A673 (cell line): ENCODE data around the gene BOD1L2. TPM values are rescaled to one million over a fixed set of nuclear protein-coding genes. Genes with fewer than 3 reads are reported as not detected.

ENCODE experiments used
- BruUV-seq: library from RNA; stranded (reverse); fragments of 400-500 nt; replicated peaks from 2 replicates; lab custom pipeline; 2021; lab: Mats Ljungman, UMichigan
- CTCF ChIA-PET: fragments of 300-600 bp; sonication (Branson Sonifier 250); formaldehyde crosslinking; loops from one replicate; lab custom pipeline; 2022; ENCODE audit warnings: antibody characterized with exemption; lab: Charles Lee
- POLR2A ChIA-PET: fragments of 300-600 bp; sonication (Branson Sonifier 250); formaldehyde crosslinking; loops from one replicate; lab custom pipeline; 2022; ENCODE audit warnings: antibody characterized with exemption; ENCODE audit not compliant: low non-redundant PET; lab: Charles Lee
- DNase-seq: peaks from one replicate; pipeline ENCODE4 v3.0.0-alpha.2; 2015; ENCODE audit warnings: low spot score
- H3K27ac ChIP-seq: fragments of 200-600 bp; sonication (generic); 2 replicates; pipeline ENCODE4 v1.5.1; 2016; ENCODE audit warnings: mixed run types, low read depth, mild to moderate bottlenecking, mixed read lengths, antibody characterized with exemption, low read length; ENCODE audit not compliant: poor library complexity, severe bottlenecking
- H3K27me3 ChIP-seq: fragments of 200-600 bp; sonication (generic); replicated peaks from 2 replicates; pipeline ENCODE4 v1.6.1; 2017; ENCODE audit warnings: mixed run types, low read depth, mild to moderate bottlenecking, mixed read lengths, antibody characterized with exemption, low read length; ENCODE audit not compliant: insufficient read depth, poor library complexity
- H3K36me3 ChIP-seq: fragments of 200-600 bp; sonication (generic); 2 replicates; pipeline ENCODE4 v1.6.1; 2016; ENCODE audit warnings: mixed run types, mild to moderate bottlenecking, mixed read lengths, antibody characterized with exemption, low read length; ENCODE audit not compliant: insufficient read depth, poor library complexity, severe bottlenecking
- H3K4me1 ChIP-seq: fragments of 200-600 bp; sonication (generic); 2 replicates; pipeline ENCODE4 v1.6.1; 2017; ENCODE audit warnings: mixed run types, mild to moderate bottlenecking, mixed read lengths, antibody characterized with exemption, low read length; ENCODE audit not compliant: insufficient read depth, poor library complexity, severe bottlenecking
- H3K4me3 ChIP-seq: fragments of 200-600 bp; sonication (generic); 2 replicates; pipeline ENCODE4 v1.5.1; 2016; ENCODE audit warnings: low read depth, mixed run types, mild to moderate bottlenecking, mixed read lengths, low read length; ENCODE audit not compliant: poor library complexity, severe bottlenecking
- H3K9me3 ChIP-seq: fragments of 200-600 bp; sonication (generic); 2 replicates; pipeline ENCODE4 v1.6.1; 2016; ENCODE audit warnings: mixed run types, low read depth, mild to moderate bottlenecking, mixed read lengths, antibody characterized with exemption, low read length; ENCODE audit not compliant: poor library complexity, severe bottlenecking
- EZH2 ChIP-seq: fragments of 200-600 bp; sonication (generic); IDR thresholded peaks from 2 replicates; pipeline ENCODE4 v1.6.1; 2017; ENCODE audit warnings: borderline replicate concordance, low read depth, mild to moderate bottlenecking, mixed read lengths, antibody characterized with exemption, low read length; ENCODE audit not compliant: poor library complexity, severe bottlenecking
- intact Hi-C: fragments of 100-400 bp; cut with micrococcal nuclease; formaldehyde crosslinking; loops from one replicate; pipeline ENCODE4 v1.10.0; 2022; ENCODE audit not compliant: unreplicated experiment
- total RNA-seq: library from RNA; stranded (reverse); gene quantifications from 2 replicates; pipeline ENCODE4 v1.2.3, GENCODE V29; 2021
- TF ChIP-seq, protein P1 (sequence below): fragments of 300-800, 200-600 bp; sonication (generic); conservative IDR thresholded peaks from 2 replicates; pipeline ENCODE4 v1.5.1; 2017; ENCODE audit warnings: low read depth, mild to moderate bottlenecking, antibody characterized with exemption, low read length, moderate library complexity, mixed read lengths

BOD1L2 gene
- total RNA-seq, 1 experiment from 2014 or later: not detected

DNA sequence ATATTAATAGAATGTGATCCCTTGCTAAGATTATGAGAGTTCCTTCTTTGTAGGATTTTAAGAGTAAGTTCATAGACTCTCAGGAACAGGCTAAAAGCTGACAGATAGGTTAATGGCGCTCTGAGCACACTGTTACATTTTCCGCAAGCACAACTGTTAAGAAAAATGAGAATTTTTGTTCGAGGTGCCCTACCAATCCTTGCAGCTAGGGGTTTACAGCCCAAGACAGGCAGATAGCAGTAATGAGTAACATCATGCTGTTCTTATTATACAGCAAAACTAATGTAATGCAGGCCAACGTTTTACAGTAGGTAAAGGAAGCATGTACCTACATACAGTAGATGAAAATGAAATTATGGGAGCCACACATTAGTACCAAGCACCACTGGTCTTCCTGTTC, 11.2 kb upstream of the BOD1L2 start:
- ChIA-PET CTCF (no interaction called here), POLR2A (no interaction called here)
- no TSS peak for BruUV-seq
- TF ChIP-seq, protein P1, sequence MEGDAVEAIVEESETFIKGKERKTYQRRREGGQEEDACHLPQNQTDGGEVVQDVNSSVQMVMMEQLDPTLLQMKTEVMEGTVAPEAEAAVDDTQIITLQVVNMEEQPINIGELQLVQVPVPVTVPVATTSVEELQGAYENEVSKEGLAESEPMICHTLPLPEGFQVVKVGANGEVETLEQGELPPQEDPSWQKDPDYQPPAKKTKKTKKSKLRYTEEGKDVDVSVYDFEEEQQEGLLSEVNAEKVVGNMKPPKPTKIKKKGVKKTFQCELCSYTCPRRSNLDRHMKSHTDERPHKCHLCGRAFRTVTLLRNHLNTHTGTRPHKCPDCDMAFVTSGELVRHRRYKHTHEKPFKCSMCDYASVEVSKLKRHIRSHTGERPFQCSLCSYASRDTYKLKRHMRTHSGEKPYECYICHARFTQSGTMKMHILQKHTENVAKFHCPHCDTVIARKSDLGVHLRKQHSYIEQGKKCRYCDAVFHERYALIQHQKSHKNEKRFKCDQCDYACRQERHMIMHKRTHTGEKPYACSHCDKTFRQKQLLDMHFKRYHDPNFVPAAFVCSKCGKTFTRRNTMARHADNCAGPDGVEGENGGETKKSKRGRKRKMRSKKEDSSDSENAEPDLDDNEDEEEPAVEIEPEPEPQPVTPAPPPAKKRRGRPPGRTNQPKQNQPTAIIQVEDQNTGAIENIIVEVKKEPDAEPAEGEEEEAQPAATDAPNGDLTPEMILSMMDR: no peak; the same call in 1 of the 2 replicates
- no peak for TF ChIP-seq EZH2
- Histone ChIP-seq H3K27me3 (peaks cover 23% of the 10 kb centered on the region), H3K9me3 (no peaks in the 10 kb centered on the region), H3K4me3 (no peak overlapping the region), H3K36me3 (no peaks in the 10 kb centered on the region), H3K27ac (no peak overlapping the region), H3K4me1 (no peaks in the 10 kb centered on the region)
- intact Hi-C loops: no loop called here
- no peak for DNase-seq

DNA sequence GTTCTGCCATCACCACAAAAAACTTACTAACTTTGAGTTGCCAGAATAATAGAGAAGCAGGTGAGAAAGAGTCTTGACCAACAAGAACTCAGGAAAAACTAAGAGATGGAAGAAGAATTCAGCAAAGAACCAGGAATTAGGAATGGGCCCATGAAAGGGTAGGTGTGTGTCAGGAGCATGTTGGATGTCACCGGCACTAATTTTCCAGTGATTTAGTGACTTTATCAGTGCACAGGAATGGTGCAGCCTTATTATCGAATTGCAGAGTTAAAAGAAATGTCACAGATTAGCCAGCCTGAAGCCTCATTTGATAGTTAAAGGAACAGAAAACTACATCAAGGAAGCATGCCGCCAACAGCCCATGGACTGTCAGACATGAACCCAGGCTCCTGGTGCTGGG, 9.0 kb upstream of the BOD1L2 start:
- no peak overlapping the region for H3K4me3 ChIP-seq
- no peak for DNase-seq
- peaks cover 15% of the 10 kb centered on the region for H3K27me3 ChIP-seq
- intact Hi-C loops: no loop called here
- TF ChIP-seq, protein P1: no peak
- no peak for TF ChIP-seq EZH2
- no TSS peak for BruUV-seq
- no peaks in the 10 kb centered on the region for H3K9me3 ChIP-seq
- H3K36me3 ChIP-seq: no peaks in the 10 kb centered on the region
- H3K4me1 ChIP-seq: no peaks in the 10 kb centered on the region
- H3K27ac ChIP-seq: no peak overlapping the region
- ChIA-PET CTCF (no interaction called here), POLR2A (no interaction called here)

DNA sequence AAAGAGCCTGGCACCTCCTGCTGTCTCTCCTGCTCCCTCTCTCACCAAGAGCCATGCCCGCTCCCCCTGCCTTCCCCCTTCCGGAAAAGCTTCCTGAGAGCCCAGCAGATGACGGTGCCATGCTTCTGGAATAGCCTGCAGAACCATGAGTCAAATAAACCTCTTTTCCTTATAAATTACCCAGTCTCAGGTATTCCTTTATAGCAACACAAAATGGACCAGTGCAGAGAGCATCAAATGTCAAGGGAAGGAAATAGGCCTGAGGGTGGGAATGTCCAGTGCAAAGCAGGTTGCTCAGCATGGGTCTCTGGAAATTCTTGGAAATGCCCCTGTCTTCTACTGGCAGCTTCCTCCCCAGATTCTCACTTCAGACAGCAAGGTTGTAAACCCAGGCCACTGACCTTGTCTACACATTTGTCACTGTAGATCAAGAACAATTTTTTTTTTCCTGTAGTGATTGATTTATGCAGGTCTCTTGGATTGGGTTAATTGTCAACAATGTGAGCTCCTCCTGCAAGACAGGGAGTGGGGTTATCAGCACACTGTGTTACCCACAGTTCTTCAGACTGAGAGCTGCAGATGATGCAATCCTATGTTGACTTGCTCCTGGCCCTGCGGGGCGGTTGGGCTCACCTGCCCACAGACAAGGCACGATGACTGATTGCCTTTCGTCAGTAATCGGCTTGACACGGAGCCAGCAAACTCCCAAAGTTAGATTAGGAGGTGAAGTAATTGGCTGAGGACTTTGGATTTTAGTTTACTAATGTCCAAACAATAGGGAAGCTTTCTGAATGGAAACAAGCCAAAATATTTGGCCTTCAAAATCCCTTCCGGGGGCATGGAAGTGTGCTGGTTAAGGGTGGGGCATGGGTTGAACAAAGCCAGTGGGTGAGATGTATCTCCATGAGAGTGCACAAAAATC, 5.4 kb upstream of the BOD1L2 start:
- Histone ChIP-seq H3K27me3 (peaks cover 16% of the 10 kb centered on the region), H3K36me3 (no peaks in the 10 kb centered on the region), H3K4me1 (no peaks in the 10 kb centered on the region), H3K9me3 (no peaks in the 10 kb centered on the region), H3K27ac (no peak overlapping the region), H3K4me3 (no peak overlapping the region)
- intact Hi-C loops: no loop called here
- no peak for DNase-seq
- ChIA-PET POLR2A (no interaction called here), CTCF (no interaction called here)
- BruUV-seq: no TSS peak
- TF ChIP-seq, protein P1: no peak
- no peak for TF ChIP-seq EZH2
